PC-9 (cell line): ENCODE data around the gene TEN1. TPM values are rescaled to one million over a fixed set of nuclear protein-coding genes. Genes with fewer than 3 reads are reported as not detected.
"Not testable (repeated sequence)": the region's sequence is repeated elsewhere in the genome, so short reads cannot be mapped to it uniquely, and the experiment has no call there.

Experiments
- BruUV-seq: library from RNA; stranded (reverse); fragments of 400-500 nt; replicated peaks from 2 replicates; lab custom pipeline; 2021; lab: Mats Ljungman, UMichigan
- CTCF ChIA-PET: fragments of 300-600 bp; sonication (Branson Sonifier 250); formaldehyde crosslinking; loops from one replicate; lab custom pipeline; 2022; ENCODE audit warnings: antibody characterized with exemption; lab: Charles Lee
- POLR2A ChIA-PET: fragments of 300-600 bp; sonication (Branson Sonifier 250); formaldehyde crosslinking; loops from one replicate; lab custom pipeline; 2022; ENCODE audit warnings: antibody characterized with exemption; ENCODE audit not compliant: unreplicated experiment; lab: Charles Lee
- DNase-seq, 2 experiments: peaks; one replicate each; pipeline versions ENCODE4 v3.0.0 to v3.0.0-alpha.2; 2015 to 2022; ENCODE audit warnings: mixed read lengths in 1 of 2
- H2AFZ ChIP-seq: fragments of 200-600 bp; sonication (generic); 2 replicates; pipeline ENCODE4 v1.8.1; 2017; ENCODE audit warnings: antibody characterized with exemption
- H3F3A ChIP-seq: fragments of 200-600 bp; sonication (generic); 2 replicates; pipeline ENCODE4 v1.8.1; 2017; ENCODE audit warnings: antibody characterized with exemption, mild to moderate bottlenecking, low read depth; ENCODE audit not compliant: insufficient read depth
- H3K27ac ChIP-seq: fragments of 200-600 bp; sonication (generic); 2 replicates; pipeline ENCODE4 v1.6.1; 2016; ENCODE audit warnings: mixed run types
- H3K27me3 ChIP-seq: fragments of 200-600 bp; sonication (generic); 2 replicates; pipeline ENCODE4 v1.6.1; 2016; ENCODE audit warnings: low read depth, mixed run types; ENCODE audit not compliant: insufficient read depth
- H3K36me3 ChIP-seq: fragments of 200-600 bp; sonication (generic); 2 replicates; pipeline ENCODE4 v1.6.1; 2016; ENCODE audit warnings: low read depth, mixed run types
- H3K4me1 ChIP-seq: fragments of 200-600 bp; sonication (generic); replicated peaks from 2 replicates; pipeline ENCODE4 v1.6.1; 2016; ENCODE audit warnings: mixed run types; ENCODE audit not compliant: insufficient read depth
- H3K4me2 ChIP-seq: fragments of 200-600 bp; sonication (generic); 2 replicates; pipeline ENCODE4 v1.6.1; 2017; ENCODE audit warnings: mixed run types
- H3K4me3 ChIP-seq: fragments of 200-600 bp; sonication (generic); 2 replicates; pipeline ENCODE4 v1.6.1; 2016; ENCODE audit warnings: mixed run types
- H3K79me2 ChIP-seq: fragments of 200-600 bp; sonication (generic); 2 replicates; pipeline ENCODE4 v1.6.1; 2017; ENCODE audit warnings: low read depth, mixed run types
- H3K9me2 ChIP-seq: fragments of 200-600 bp; sonication (generic); 2 replicates; pipeline ENCODE4 v1.8.1; 2017; ENCODE audit warnings: mild to moderate bottlenecking; ENCODE audit not compliant: insufficient read depth
- H3K9me3 ChIP-seq: fragments of 200-600 bp; sonication (generic); 2 replicates; pipeline ENCODE4 v1.8.1; 2016; ENCODE audit warnings: low read depth; ENCODE audit not compliant: insufficient read depth
- H4K20me1 ChIP-seq: fragments of 200-600 bp; sonication (generic); 2 replicates; pipeline ENCODE4 v1.8.1; 2017; ENCODE audit not compliant: insufficient read depth
- CTCF ChIP-seq: fragments of 200-600 bp; sonication (generic); conservative IDR thresholded peaks from 2 replicates; pipeline ENCODE4 v1.6.1; 2017; ENCODE audit warnings: mixed run types, antibody characterized with exemption, mild to moderate bottlenecking, moderate library complexity
- EZH2 ChIP-seq: fragments of 200-600 bp; sonication (generic); IDR thresholded peaks from 2 replicates; pipeline ENCODE4 v1.8.0; 2017; ENCODE audit warnings: antibody characterized with exemption, low read depth
- intact Hi-C: fragments of 100-400 bp; cut with micrococcal nuclease; formaldehyde crosslinking; loops from one replicate; pipeline ENCODE4 v1.10.0; 2022; ENCODE audit not compliant: unreplicated experiment
- total RNA-seq: library from RNA; stranded (reverse); gene quantifications from 2 replicates; pipeline ENCODE4 v1.2.3, GENCODE V29; 2021

The TEN1 gene
- total RNA-seq, 1 experiment from 2014 or later: 22.7 TPM

- H4K20me1 ChIP-seq: no peaks in the 10 kb centered on the region
- no peaks in the 10 kb centered on the region for H3K9me3 ChIP-seq
- no peaks in the 10 kb centered on the region for H3K9me2 ChIP-seq
- DNase-seq: no peak
- no peak for TF ChIP-seq CTCF
- TF ChIP-seq EZH2: no peak
- intact Hi-C loops: no loop called here
- peaks cover 7% of the 10 kb centered on the region; the same call in 1 of the 2 replicates for H3K36me3 ChIP-seq
- H3K4me1 ChIP-seq: no peaks in the 10 kb centered on the region
- BruUV-seq: no TSS peak
- H3F3A ChIP-seq: peaks cover 7% of the 10 kb centered on the region; the same call in 1 of the 2 replicates
- no peak overlapping the region for H3K4me2 ChIP-seq
- H3K4me3 ChIP-seq: no peak overlapping the region
- no peaks in the 10 kb centered on the region for H3K27me3 ChIP-seq
- H3K79me2 ChIP-seq: no peaks in the 10 kb centered on the region
- CTCF ChIA-PET: no interaction called here
- no peak overlapping the region for H3K27ac ChIP-seq
- H2AFZ ChIP-seq: no peak overlapping the region
- POLR2A ChIA-PET: no interaction called here
Observed at GRCh38 chr17:76040376-76040775, 61.3 kb downstream of the TEN1 start.

GRCh38 chr17:76042868-76043267, 63.8 kb downstream of the TEN1 start:
- intact Hi-C loops, H3K9me3 ChIP-seq, H3F3A ChIP-seq, H3K27me3 ChIP-seq, H3K4me1 ChIP-seq, H3K27ac ChIP-seq, H3K36me3 ChIP-seq, BruUV-seq, H2AFZ ChIP-seq, H4K20me1 ChIP-seq, H3K4me2 ChIP-seq, H3K4me3 ChIP-seq, H3K79me2 ChIP-seq, H3K9me2 ChIP-seq, POLR2A ChIA-PET, DNase-seq, CTCF ChIA-PET: not testable (repeated sequence)

DNA sequence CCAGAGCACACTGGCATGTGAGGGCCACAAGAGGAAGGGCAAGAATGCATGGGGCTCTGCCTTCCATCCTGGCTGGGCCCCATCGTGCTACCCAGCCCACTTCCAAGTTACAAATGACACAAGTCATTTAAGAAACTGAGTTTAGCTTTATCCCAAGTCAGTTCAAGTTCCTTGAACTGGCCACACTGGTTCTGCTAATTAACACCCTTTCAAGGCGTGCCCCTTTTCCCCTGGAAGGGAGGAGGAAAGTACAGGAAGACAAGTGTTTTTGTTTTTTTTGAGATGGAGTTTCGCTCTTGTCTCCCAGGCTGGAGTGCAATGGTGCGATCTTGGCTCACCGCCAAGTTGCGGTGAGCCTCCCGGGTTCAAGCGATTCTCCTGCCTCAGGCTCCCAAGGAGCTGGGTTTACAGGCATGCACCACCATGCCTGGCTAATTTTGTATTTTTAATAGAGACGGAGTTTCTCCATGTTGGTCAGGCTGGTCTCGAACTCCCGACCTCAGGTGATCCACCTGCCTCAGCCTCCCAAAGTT, 65.5 kb downstream of the TEN1 start:
- H3K9me3 ChIP-seq, H3K27me3 ChIP-seq, POLR2A ChIA-PET, H3K4me3 ChIP-seq, H2AFZ ChIP-seq, H3K27ac ChIP-seq, H3F3A ChIP-seq, H4K20me1 ChIP-seq, DNase-seq, H3K4me1 ChIP-seq, CTCF ChIA-PET, intact Hi-C loops, H3K9me2 ChIP-seq, H3K4me2 ChIP-seq, BruUV-seq, H3K79me2 ChIP-seq: not testable (repeated sequence)
- peaks cover 16% of the 10 kb centered on the region; the same call in 1 of the 2 replicates for H3K36me3 ChIP-seq

DNA sequence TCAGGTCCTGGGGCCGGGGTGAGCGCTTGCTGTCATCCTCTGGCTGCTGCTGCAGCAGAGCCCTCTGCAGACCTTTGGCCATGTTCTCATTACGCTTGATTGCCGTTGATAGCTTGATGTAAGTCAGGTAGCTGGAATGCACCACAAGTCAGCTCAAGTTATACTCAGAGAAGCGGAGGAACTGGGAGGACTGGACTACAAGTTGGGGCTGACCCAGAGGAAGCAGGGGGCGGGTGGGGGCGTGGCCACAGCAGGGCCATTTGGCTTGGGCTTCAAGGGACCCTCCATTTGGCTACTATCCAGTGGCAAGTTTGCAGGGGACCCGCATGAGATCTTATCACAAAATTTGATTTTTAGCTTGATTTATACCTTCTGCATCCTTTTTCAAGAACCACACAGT, 67.0 kb downstream of the TEN1 start:
- Histone ChIP-seq H3K9me3 (no peaks in the 10 kb centered on the region), H4K20me1 (no peaks in the 10 kb centered on the region), H3F3A (peaks cover 17% of the 10 kb centered on the region; the same call in 1 of the 2 replicates), H3K27ac (no peak overlapping the region), H3K79me2 (peaks cover 11% of the 10 kb centered on the region; the same call in 1 of the 2 replicates), H3K4me1 (peaks cover 20% of the 10 kb centered on the region), H3K4me2 (no peak overlapping the region), H3K9me2 (no peaks in the 10 kb centered on the region), H2AFZ (no peak overlapping the region), H3K36me3 (peaks cover 20% of the 10 kb centered on the region; the same call in 1 of the 2 replicates), H3K27me3 (no peaks in the 10 kb centered on the region), H3K4me3 (no peak overlapping the region)
- intact Hi-C loops: no loop called here
- TF ChIP-seq CTCF (no peak), EZH2 (no peak)
- peak; percentile 40 to 59 for DNase-seq
- no TSS peak for BruUV-seq
- ChIA-PET POLR2A (interaction anchor here (0.5 to 0.7 kb wide), 3 partner anchors 12 to 476 kb away, joined by 3 to 8 read pairs (median 4); no protein-coding TSS in a partner anchor), CTCF (interaction anchor here (0.6 to 0.7 kb wide), 5 partner anchors 9 to 206 kb away, joined by 3 to 10 read pairs (median 7); no protein-coding TSS in a partner anchor)
